Osteoblast (primary cell): ENCODE results near the gene ZNF536. TPM values are rescaled to one million over a fixed set of nuclear protein-coding genes. Genes with fewer than 3 reads are reported as not detected.

Source experiments
- DNase-seq: peaks from one replicate; pipeline ENCODE4 v3.0.0; 2011; ENCODE audit warnings: low spot score, mixed read lengths; ENCODE audit not compliant: insufficient read length; ENCODE audit errors: missing footprints
- H2AFZ ChIP-seq: 2 replicates; pipeline ENCODE4 v1.6.0; 2011; ENCODE audit warnings: mild to moderate bottlenecking, low read length
- H3K27ac ChIP-seq: 2 replicates; pipeline ENCODE4 v1.5.1; 2011; ENCODE audit warnings: mild to moderate bottlenecking, low read depth, low read length, moderate library complexity
- H3K27me3 ChIP-seq: 2 replicates; pipeline ENCODE4 v1.6.0; 2012; ENCODE audit warnings: mild to moderate bottlenecking, control low read depth, inconsistent platforms, low read length, moderate library complexity; ENCODE audit not compliant: insufficient read depth
- H3K36me3 ChIP-seq: 2 replicates; pipeline ENCODE4 v1.5.1; 2011; ENCODE audit warnings: mild to moderate bottlenecking, low read length, control low read depth, moderate library complexity; ENCODE audit not compliant: insufficient read depth
- H3K4me1 ChIP-seq: 2 replicates; pipeline ENCODE4 v1.5.1; 2011; ENCODE audit warnings: mild to moderate bottlenecking, low read length, control low read depth, moderate library complexity; ENCODE audit not compliant: insufficient read depth
- H3K4me2 ChIP-seq: 2 replicates; pipeline ENCODE4 v1.6.0; 2011; ENCODE audit warnings: mild to moderate bottlenecking, low read length; ENCODE audit not compliant: insufficient read depth
- H3K4me3 ChIP-seq: fragments of 200-600 bp; sonication (generic); 3 replicates; pipeline ENCODE4 v1.5.1; 2012; ENCODE audit warnings: mild to moderate bottlenecking, low read length, inconsistent platforms; ENCODE audit not compliant: insufficient read depth
- H3K79me2 ChIP-seq: 2 replicates; pipeline ENCODE4 v1.6.0; 2012; ENCODE audit warnings: mild to moderate bottlenecking, low read length, control low read depth, inconsistent platforms; ENCODE audit not compliant: insufficient read depth
- H3K9me3 ChIP-seq: 2 replicates; pipeline ENCODE4 v1.5.1; 2011; ENCODE audit warnings: low read depth, low read length, control low read depth
- H4K20me1 ChIP-seq: 2 replicates; pipeline ENCODE4 v1.6.0; 2012; ENCODE audit warnings: mild to moderate bottlenecking, low read length, control low read depth; ENCODE audit not compliant: insufficient read depth
- total RNA-seq: library from RNA; depleted of rRNA; stranded (reverse); fragments of >200 nt; gene quantifications from 2 replicates; pipeline ENCODE4 v1.2.3, GENCODE V29; 2012
- TF ChIP-seq, protein P1 (sequence below): IDR thresholded peaks from 2 replicates; pipeline ENCODE4 v1.5.1; 2011; ENCODE audit warnings: mild to moderate bottlenecking, low read depth, low read length, moderate library complexity; ENCODE audit errors: extremely low read depth

Gene ZNF536
- total RNA-seq, 1 donor: not detected

DNA sequence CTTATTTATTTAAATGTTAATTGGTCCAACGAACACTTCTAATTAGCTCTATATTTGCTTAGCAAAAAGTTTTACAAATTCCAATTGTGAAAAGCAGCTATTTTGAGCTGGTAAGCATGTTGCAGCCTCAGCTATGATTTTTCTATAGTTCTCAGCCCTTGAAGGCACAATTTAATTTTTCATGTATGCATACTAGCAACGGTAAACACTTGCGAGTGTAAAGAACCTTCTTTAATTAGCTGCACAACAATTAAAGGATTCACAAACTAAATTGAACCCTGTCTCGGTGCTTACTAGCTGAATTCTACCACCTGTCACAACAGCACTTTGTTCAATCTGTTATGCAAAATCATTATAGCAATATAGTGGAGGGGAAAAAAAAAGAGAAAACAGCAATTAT, 29.8 kb downstream of the ZNF536 start:
- Histone ChIP-seq H3K4me1 (no peaks in the 10 kb centered on the region), H4K20me1 (no peaks in the 10 kb centered on the region), H3K27ac (no peak overlapping the region), H3K36me3 (no peaks in the 10 kb centered on the region), H3K4me2 (no peak overlapping the region), H3K79me2 (no peaks in the 10 kb centered on the region), H2AFZ (no peak overlapping the region), H3K9me3 (peaks cover 3% of the 10 kb centered on the region), H3K4me3 (no peak overlapping the region), H3K27me3 (no peaks in the 10 kb centered on the region)
- TF ChIP-seq, protein P1, sequence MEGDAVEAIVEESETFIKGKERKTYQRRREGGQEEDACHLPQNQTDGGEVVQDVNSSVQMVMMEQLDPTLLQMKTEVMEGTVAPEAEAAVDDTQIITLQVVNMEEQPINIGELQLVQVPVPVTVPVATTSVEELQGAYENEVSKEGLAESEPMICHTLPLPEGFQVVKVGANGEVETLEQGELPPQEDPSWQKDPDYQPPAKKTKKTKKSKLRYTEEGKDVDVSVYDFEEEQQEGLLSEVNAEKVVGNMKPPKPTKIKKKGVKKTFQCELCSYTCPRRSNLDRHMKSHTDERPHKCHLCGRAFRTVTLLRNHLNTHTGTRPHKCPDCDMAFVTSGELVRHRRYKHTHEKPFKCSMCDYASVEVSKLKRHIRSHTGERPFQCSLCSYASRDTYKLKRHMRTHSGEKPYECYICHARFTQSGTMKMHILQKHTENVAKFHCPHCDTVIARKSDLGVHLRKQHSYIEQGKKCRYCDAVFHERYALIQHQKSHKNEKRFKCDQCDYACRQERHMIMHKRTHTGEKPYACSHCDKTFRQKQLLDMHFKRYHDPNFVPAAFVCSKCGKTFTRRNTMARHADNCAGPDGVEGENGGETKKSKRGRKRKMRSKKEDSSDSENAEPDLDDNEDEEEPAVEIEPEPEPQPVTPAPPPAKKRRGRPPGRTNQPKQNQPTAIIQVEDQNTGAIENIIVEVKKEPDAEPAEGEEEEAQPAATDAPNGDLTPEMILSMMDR: no peak
- no peak for DNase-seq

DNA sequence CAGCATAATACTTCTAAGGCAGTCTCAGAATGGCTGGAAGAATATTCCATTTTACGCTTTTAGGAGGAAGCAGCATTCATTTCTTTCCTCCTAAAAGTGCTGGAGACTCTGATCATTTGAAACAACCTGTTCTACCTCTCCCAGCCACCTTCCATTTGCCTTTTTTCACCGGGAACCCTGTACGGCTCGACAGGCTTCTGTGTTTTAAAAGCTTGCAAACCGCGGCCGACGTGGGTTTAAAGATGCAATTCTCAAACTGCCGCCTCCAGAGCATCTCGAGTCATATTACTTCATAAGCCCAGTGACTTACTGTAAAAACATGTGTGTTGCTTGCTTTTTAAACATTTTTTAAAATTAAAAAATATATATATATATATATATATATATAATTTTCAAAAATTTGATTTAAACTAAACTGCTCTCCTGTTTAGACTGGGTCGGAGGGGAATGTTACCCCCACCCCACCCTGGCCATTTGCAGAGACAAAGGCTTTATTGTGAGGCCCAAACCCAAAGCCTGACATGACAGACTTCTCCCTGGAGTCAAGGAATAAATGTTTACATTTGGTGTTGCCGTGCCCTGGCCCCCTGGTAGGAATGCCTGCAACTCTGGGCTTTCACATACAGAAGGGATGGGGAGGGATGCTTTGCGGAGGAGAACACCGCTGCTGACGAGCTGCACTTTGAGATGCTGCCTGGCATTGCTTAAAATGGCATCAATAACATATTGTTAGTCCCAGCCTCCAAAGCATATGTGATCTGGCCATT, 30.4 kb downstream of the ZNF536 start:
- Histone ChIP-seq H3K79me2 (no peaks in the 10 kb centered on the region), H3K4me2 (no peak overlapping the region), H3K9me3 (peaks cover 3% of the 10 kb centered on the region), H3K36me3 (no peaks in the 10 kb centered on the region), H3K4me1 (no peaks in the 10 kb centered on the region), H3K4me3 (no peak overlapping the region), H3K27me3 (no peaks in the 10 kb centered on the region), H3K27ac (no peak overlapping the region), H2AFZ (no peak overlapping the region), H4K20me1 (no peaks in the 10 kb centered on the region)
- no peak for DNase-seq
- TF ChIP-seq, protein P1: no peak

DNA sequence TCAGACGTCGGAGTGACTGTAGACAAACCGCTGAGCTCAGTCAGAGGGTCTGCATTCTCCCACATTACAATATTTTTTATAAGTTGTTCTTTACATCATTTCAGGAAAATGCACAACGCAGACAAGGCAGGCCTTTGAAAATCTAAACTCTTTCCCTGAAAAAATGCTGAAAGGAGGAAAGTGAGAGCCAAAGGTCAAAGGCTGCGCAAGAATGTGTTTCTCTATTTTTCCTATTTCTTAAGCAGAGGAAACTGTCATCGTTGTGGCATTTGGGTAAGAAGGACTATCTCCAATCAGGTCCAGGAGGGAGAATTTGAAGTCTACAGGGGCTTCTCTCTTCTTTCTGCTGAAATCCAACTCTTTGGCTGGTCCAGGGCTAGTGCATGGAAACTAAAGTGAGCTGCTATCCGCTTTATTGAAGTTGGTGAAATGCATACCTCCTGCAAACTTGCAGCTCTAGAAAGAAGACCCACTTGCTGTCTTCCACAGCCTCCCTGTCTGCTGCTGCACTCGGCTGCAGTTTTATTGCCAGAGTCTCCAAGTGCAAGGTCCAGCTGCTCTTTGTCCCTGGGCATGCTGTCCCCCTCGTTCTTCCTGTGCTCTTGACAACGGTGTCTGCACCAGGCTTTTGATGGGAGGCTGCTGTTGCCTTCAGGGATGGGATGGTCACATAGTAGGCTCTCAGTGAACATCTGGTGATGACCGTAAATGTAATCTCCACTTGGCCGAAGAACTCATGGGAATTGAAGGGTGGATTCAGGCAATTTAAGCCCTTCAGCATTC, 31.2 kb downstream of the ZNF536 start:
- H4K20me1 ChIP-seq: no peaks in the 10 kb centered on the region
- no peak overlapping the region for H3K4me3 ChIP-seq
- H3K9me3 ChIP-seq: peaks cover 3% of the 10 kb centered on the region
- no peak for DNase-seq
- TF ChIP-seq, protein P1: no peak
- no peak overlapping the region for H3K4me2 ChIP-seq
- H3K27me3 ChIP-seq: no peaks in the 10 kb centered on the region
- H2AFZ ChIP-seq: no peak overlapping the region
- no peaks in the 10 kb centered on the region for H3K79me2 ChIP-seq
- no peak overlapping the region for H3K27ac ChIP-seq
- H3K36me3 ChIP-seq: no peaks in the 10 kb centered on the region
- no peaks in the 10 kb centered on the region for H3K4me1 ChIP-seq
